K562 (cell line): ENCODE results near the gene MAD1L1. TPM values are rescaled to one million over a fixed set of nuclear protein-coding genes. Genes with fewer than 3 reads are reported as not detected.

ENCODE experiments used
- HDAC8 ChIP-seq: fragments of 450-650 bp; IDR thresholded peaks from 2 replicates; pipeline ENCODE4 v1.6.1; 2016; ENCODE audit warnings: mild to moderate bottlenecking, missing genetic modification characterization, moderate library complexity, missing compliant biosample characterization
- L3MBTL2 ChIP-seq: fragments of 450-650 bp; IDR thresholded peaks from 2 replicates; pipeline ENCODE4 v1.6.1; 2016; ENCODE audit warnings: mild to moderate bottlenecking, moderate library complexity
- POLR2G ChIP-seq: fragments of 200-400 bp; formaldehyde crosslinking; IDR thresholded peaks from 2 replicates; pipeline ENCODE4 v1.6.1; 2017; ENCODE audit warnings: low read depth, mild to moderate bottlenecking, antibody characterized with exemption, low read length, moderate library complexity
- ZNF589 ChIP-seq: fragments of 200-800 bp; sonication (Bioruptor generic); IDR thresholded peaks from 2 replicates; pipeline ENCODE4 v1.6.1; 2016; ENCODE audit warnings: low read depth, missing genetic modification characterization, missing compliant biosample characterization
- polyA plus RNA-seq, 8 experiments: library from polyadenylated mRNA; depleted of rRNA in 4 of 8; stranded (reverse) in 5 of 8; unstranded in 3 of 8; fragments of >200 nt; fragmentation: Nextera tagmentation in 2 of 8; fragmentation: Illumina TruSeq in 1 of 8; extraction: Ambion mirVana in 2 of 8; extraction: Trizol in 1 of 8; gene quantifications; 2 replicates each; pipeline versions ENCODE4 v1.2.1 to v1.2.3, GENCODE V29; 2011 to 2014; ENCODE audit warnings: inconsistent platforms in 1 of 8, missing spikeins in 1 of 8
- total RNA-seq, 7 experiments: library from RNA; depleted of rRNA in 6 of 7; stranded (reverse); fragments of >200 nt in 6 of 7; fragmentation: Illumina TruSeq in 2 of 7; extraction: Trizol in 2 of 7; gene quantifications; 2 replicates each; pipeline versions ENCODE4 v1.2.1 to v1.2.3, GENCODE V29; 2011 to 2021; ENCODE audit warnings: low replicate concordance in 1 of 7
- TF ChIP-seq, protein P1 (sequence below), 2 experiments: fragments of 450-650 bp; formaldehyde crosslinking in 1 of 2; IDR thresholded peaks; 2 replicates each; pipeline versions ENCODE4 v1.4.0 to v1.6.1; 2014 to 2020; ENCODE audit warnings: mild to moderate bottlenecking in 2 of 2, borderline replicate concordance in 1 of 2, low read depth in 1 of 2

The MAD1L1 gene
- total and polyA plus RNA-seq, 9 of the 15 experiments (the other 6 are each of a cell fraction or from before 2014, with no cell fraction given), result 1.7 to 89.7 (median 18.0) TPM

DNA sequence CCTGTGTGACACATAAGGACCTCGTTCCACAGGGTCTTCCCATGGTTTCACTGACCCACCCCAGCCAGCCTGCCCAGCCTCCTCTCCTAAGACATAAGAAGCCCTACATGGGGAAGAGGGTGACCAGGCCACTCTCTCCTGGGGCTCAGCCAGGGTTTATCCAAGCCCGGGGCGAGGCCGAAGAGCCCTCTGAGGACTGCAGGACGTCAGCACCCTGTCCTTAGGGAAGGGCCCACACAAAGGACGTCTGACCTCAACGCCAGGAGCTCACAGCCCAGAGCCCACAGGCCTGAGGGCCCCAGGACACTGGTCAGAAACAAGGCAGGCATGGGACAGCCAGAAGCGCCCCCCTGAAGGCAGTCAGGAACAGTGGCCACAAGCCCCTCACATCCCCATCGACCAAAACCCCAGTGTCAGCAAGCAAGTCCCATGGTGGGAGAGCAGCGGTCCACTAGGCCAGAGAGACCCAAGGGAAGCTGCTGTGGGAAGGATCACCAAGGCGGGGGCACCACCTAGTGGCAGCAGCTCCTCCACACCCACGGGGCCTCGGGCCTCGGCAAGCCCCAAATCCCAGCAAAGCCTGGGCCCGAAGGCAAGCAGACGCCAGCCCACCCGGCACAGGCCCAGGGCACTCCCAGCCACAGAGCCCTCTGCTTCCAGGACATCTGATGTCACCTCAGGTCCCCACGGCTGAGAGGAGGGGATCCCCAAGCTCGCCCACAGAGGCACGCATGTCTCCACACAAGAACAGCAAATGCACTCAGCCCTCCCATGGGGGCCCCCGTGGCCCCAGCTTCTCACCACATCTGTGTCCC, 23.4 kb downstream of the MAD1L1 start (continued):
- TF ChIP-seq, protein P1, sequence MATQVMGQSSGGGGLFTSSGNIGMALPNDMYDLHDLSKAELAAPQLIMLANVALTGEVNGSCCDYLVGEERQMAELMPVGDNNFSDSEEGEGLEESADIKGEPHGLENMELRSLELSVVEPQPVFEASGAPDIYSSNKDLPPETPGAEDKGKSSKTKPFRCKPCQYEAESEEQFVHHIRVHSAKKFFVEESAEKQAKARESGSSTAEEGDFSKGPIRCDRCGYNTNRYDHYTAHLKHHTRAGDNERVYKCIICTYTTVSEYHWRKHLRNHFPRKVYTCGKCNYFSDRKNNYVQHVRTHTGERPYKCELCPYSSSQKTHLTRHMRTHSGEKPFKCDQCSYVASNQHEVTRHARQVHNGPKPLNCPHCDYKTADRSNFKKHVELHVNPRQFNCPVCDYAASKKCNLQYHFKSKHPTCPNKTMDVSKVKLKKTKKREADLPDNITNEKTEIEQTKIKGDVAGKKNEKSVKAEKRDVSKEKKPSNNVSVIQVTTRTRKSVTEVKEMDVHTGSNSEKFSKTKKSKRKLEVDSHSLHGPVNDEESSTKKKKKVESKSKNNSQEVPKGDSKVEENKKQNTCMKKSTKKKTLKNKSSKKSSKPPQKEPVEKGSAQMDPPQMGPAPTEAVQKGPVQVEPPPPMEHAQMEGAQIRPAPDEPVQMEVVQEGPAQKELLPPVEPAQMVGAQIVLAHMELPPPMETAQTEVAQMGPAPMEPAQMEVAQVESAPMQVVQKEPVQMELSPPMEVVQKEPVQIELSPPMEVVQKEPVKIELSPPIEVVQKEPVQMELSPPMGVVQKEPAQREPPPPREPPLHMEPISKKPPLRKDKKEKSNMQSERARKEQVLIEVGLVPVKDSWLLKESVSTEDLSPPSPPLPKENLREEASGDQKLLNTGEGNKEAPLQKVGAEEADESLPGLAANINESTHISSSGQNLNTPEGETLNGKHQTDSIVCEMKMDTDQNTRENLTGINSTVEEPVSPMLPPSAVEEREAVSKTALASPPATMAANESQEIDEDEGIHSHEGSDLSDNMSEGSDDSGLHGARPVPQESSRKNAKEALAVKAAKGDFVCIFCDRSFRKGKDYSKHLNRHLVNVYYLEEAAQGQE (IDR thresholded peaks at IDR 0.05; ENCODE audit: borderline replicate concordance), result peak; percentile 51
- TF ChIP-seq, protein P1 (CRISPR knock-in tag; IDR thresholded peaks at IDR 0.05; ENCODE audit: low read depth), result no peak
- no peak for TF ChIP-seq ZNF589
- TF ChIP-seq HDAC8 (tag), result no peak
- peak; percentile 28; the same call in 1 of the 2 replicates for TF ChIP-seq POLR2G
- TF ChIP-seq L3MBTL2, result no peak
